ENCODE measurements around the gene TMEM207.
"Not testable (repeated sequence)": the region's sequence is repeated elsewhere in the genome, so short reads cannot be mapped to it uniquely, and the experiment has no call there.

TMEM207 gene

GRCh38 chr3:190449801-190450200, at the start of gene TMEM207:
Gene TMEM207 (minus strand): TSS chr3:190449901. CDS start chr3:190449809, 92 bp downstream.
- DNase-seq, result no peak

- no peak for DNase-seq
Observed at GRCh38 chr3:190499122-190499521, 49.4 kb upstream of the TMEM207 start.

GRCh38 chr3:190498293-190498692, 48.6 kb upstream of the TMEM207 start:
- DNase-seq, result no peak

GRCh38 chr3:190497811-190498210, 48.1 kb upstream of the TMEM207 start:
- DNase-seq, result no peak

- no peak for DNase-seq
Observed at GRCh38 chr3:190496859-190497258, 47.2 kb upstream of the TMEM207 start.

GRCh38 chr3:190495796-190496195, 46.1 kb upstream of the TMEM207 start:
- DNase-seq, result no peak

GRCh38 chr3:190495354-190495753, 45.7 kb upstream of the TMEM207 start:
- no peak for DNase-seq

DNA sequence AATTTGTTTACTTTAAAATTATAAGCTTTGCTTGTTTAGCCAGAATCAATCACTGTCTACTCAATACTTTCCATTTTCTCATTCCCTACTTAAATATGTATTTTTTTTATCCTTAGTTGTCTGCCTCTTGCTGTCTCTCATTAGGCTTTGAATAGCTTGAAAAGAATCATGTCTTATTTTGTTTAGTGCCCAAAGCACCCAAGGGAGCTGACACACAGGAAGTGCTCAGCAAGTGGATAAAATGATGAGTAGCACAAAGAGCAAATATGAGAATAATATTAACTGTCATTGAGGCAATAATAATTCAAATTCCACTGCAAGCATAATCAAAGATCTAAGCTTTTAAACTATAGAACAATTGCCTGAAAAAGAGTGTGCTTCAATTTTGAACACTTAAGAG, 45.2 kb upstream of the TMEM207 start:
- no peak for DNase-seq

DNA sequence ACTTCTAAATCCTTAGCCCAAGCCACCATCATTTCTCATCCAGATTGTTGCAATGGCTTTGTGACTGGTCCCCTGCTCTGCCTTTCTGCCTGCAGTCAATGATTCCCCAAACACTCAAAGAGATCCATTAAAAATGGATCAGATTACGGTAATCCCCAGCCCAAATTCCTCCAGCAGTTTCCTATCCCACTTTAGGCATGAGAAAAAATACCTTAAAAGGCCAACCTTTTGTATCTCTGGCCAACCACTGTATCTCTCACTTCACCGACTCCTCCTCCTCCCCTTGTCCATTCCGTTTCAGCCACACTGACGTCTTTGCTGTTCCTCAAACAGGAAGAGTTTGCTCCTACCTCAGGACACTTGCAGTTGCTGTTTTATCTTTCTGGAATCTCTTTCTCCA, 43.3 kb upstream of the TMEM207 start:
- DNase-seq, result no peak

GRCh38 chr3:190492129-190492528, 42.4 kb upstream of the TMEM207 start:
- no peak for DNase-seq

GRCh38 chr3:190491533-190492054, 41.9 kb upstream of the TMEM207 start:
- DNase-seq, result peak; percentile 80

DNA sequence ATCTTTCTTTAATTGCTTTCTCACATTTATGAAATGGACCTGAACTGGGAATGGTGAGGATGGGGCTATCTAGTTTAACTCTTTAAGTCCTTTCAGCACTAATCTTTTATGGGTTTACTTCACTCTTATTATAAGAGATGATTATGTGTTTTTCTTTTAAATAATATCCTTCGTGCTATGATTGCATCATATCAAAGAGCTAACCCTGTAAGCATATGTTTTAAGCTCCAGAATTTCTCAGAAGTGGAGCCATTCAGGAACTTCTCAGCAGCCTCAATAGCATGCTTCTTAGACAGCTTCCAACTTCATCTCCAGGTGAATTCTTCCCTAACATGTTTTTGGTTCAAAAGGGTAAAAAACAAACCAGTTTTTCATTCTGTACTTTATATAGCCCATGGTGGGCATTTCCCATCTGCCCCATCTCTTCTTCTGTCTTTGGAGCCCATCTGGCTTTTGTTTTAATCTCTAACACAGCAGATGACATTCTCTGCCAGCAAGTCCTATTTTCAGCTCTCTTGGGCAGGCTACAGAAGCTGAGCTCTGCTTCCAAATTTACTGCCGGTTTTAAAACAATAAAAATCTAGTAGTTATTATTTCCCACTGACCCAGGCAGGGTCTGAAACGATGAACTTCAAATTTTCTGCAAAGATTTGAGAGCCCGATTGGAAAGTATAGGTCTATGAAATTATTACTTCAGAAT, 37.4 kb upstream of the TMEM207 start:
- DNase-seq, result no peak

DNA sequence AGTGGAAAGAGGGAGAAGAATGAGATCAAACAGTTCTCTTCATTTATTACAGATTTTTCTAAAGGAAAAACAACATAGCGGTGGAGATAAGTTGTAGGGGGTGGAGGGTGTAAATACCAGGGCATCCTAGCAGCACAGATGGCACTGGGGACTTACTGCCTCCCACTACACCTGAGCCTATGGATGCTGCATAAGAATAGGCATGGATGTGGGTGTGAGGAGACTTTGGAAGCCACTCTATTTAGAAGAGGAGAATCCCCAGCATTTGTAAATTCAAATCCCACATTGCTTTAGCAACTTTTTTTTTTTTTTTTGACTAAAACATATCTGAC, 36.8 kb upstream of the TMEM207 start:
- no peak for DNase-seq

GRCh38 chr3:190485830-190486532, 36.3 kb upstream of the TMEM207 start:
- DNase-seq, result no peak

DNA sequence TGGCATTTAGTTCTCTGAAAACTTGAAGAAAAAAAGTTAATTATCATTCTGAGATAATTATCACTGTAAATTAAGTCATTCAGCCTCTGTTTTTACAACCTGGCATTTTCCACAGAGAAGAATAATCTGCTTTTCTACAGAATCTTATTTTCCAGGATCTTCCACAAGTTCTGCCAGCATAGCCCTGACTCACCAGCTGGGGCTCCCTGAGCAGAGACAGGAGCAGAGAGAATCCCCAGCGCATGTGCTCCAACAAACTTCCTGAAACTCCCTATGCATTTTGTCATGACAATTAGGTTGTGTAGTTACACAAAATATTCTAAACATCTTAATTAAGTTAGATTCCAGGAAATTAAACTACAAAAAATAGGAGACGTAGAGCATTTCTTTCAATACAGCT, 32.1 kb upstream of the TMEM207 start:
- no peak for DNase-seq

GRCh38 chr3:190473261-190473660, 23.6 kb upstream of the TMEM207 start:
- not testable (repeated sequence) for DNase-seq

DNA sequence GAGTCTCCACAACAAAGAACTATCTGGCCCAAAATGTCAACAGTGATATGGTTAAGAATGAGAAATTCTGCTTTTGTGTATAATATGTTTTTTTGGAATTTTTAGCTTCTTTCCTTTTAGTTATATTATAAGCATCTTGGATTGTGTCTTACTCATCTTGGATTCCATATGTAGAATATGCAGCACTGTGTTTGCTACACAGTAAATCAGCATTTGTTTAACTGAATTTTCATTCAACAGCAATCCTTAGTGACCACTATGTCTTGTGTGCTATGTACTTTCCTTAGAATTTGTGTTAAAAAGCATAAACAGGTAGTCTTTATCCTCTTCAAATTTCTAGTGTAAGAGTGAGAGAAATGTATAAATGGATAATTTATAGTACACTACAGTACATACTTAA, 18.2 kb upstream of the TMEM207 start:
- DNase-seq, result no peak

DNA sequence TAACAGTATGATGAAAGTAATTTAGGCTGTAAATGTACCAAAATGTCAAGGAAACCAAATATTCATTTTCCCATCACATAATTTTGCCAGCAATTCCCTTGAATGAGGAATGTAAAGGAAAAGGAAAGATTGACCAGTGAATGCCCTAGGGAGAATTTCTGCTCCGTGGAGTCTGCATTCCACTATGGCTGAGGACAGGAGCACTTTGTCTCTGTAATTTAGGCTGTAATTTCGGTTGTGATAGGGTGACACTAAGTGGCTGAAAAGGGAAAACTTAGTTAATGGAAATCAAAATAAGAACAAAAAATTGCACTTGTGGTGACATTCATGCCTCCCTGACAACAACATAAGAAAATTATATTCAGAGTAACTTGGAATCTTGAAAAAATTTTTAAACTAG, 8.3 kb upstream of the TMEM207 start:
- DNase-seq, result no peak

DNA sequence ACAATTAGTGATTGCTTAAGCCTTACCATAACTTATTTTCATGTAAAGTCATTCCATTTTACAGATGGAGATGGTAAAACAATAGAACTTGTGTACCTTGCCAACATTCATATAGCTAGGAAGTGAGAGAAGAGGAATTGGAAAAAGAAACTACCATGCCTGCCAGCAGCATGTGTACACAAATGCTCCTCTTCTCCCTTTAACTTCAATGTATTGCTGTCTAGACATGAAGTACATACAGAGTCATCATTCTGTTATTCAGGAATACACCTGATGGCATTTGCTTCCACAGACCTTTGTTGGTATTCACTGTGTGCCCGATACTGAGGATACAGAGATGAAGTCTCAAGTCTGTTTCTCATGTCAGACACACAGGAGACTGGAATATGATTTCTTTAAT, 7.1 kb upstream of the TMEM207 start:
- DNase-seq, result no peak

DNA sequence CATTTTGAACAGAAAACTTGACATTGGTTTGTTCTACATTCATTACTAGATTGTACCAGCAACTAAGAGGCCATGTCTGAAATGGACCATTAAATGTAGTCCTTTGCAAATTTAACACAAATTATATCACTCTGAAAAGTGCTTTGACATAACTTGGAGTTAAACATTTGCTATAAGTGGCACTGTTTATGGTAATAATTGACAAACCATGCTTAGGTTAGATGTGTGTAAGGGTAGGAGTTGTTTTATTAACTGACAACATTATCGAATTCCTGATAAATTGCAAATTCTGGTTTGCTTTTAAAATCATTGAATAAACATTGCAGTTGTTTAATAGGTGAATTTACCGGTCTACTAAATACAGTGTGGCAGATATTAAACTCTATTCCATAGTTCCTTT, 6.1 kb upstream of the TMEM207 start:
- no peak for DNase-seq

DNA sequence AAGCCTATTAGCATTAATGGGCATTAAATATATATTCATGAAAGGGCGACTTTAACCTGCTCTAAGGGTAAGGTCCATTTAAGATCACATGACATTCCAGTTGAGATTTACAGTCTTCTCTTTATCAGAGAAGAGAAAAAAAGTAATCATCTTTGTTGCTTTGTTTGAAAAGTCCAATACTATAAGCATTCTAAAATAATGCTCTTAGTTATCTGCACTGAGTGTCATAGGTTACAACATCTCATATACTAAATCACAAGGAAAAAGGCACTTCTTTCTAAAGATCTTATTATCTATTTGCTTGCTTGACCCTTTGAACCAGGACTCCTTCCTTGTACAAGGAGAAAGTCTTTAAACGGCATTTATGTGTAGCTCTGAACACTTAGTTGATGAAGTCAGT, 1.4 kb downstream of the TMEM207 start:
- no peak for DNase-seq

DNA sequence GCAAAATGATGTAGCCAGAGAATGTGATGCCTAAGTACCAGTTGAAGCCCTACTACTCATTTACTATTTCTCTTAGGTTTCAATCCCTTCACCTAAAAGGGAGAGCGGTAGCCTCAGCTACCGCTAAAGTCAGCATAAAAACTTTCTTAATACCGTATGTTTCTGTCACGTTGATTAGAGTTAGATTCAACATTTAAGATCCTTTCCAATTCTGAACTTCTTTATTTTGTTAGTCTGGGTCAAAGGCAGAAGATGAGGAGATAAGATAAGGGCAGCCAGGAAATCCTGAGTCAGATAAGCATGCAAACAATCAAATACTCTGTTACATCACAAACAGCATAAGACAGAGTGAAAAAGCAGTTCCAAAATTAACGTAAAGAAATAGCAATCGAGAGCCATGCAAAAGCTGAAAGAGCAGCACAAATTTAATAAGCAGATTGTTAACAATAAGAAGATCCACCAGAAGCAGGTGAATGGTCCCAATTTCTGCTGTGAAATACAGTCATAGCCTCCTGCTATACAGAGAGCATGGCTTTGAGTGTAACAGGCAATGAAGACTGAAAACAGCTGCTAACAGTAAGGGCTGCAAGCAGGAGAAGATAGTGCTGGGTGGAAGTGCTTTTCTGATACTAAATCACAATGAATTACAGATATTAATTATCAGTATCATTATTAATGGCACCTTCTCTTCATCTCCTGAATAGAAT, 3.0 kb downstream of the TMEM207 start:
- DNase-seq, result peak; percentile 24

- DNase-seq, result no peak
Observed at GRCh38 chr3:190444576-190445145, 5.0 kb downstream of the TMEM207 start.

DNA sequence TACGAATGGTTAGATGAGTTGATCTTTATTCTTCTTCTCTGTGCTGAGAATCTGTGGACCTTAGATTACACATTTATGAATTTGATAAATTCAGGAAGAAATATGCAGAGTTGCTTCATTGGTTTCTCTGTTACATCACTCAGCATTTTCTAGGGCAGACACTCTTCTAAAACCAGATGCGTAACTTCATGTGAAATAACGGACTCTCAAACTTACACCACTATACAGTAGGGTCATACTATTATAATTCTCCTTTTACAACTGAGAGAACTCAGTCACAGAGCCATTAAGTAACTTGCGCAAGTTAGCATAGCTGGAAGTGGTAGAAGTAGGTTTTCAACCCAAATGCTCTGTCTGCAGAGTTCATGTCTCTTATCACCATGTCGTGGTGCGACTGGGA, 5.7 kb downstream of the TMEM207 start:
- no peak for DNase-seq

Measured in activated CD4-positive, alpha-beta T cell treated with anti-CD3 and anti-CD28 coated beads, Interleukin-2, Interleukin-6, amounts not matched to agents 100 ng/mL and 50 ng/mL, durations not matched to agents 16 hours and 8 hours (primary cell).